Prostate gland (tissue), 2 donors: ENCODE results near the gene JPH4.

Experiments
- POLR2A ChIP-seq: fragments of 450-650 bp; IDR thresholded peaks from one replicate; pipeline ENCODE4 v1.6.1; 2016; ENCODE audit warnings: antibody characterized with exemption, mild to moderate bottlenecking
- POLR2AphosphoS5 ChIP-seq: sonication (generic); formaldehyde crosslinking; IDR thresholded peaks from one replicate; pipeline ENCODE4 v1.6.1; 2017; ENCODE audit warnings: antibody characterized with exemption
- TF ChIP-seq, protein P1 (sequence below), 4 experiments: fragments of 200-600 bp in 2 of 4; fragments of 450-650 bp in 2 of 4; sonication (generic) in 2 of 4; IDR thresholded peaks; 1 replicate in 3 of 4; 2 replicates in 1 of 4; pipeline ENCODE4 v1.5.1; 2016 to 2019; ENCODE audit warnings: antibody characterized with exemption in 4 of 4, mild to moderate bottlenecking in 2 of 4, moderate library complexity in 2 of 4

DNA sequence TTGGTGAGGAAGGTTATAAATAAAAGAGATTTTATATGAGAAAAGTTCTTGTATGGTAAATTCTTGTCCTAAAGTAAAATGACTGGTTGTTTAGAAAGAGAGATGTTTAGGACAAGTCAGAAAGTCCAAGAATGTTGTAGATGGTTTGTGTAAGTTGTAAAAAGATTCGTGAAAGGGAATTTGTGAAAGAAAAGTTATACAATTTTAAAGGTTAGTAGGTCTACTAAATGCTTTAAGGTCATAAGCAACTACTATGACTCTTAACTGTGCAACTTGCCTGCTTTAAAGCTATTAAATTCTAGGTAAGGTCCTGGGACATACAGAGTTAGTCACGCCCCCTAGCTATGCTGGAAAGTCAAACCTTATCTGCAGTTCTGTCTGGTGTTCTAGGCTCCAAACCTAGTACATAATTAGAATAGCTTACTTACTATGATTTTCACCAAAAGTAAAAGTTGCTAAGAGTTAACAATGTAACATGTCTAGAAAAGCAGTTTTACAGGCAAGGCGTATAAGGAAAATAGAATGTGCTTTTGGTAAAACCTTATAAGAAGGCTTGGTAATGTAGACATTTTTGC is 46.3 kb upstream of the JPH4 start:
- TF ChIP-seq POLR2A = no peak
- TF ChIP-seq, protein P1, sequence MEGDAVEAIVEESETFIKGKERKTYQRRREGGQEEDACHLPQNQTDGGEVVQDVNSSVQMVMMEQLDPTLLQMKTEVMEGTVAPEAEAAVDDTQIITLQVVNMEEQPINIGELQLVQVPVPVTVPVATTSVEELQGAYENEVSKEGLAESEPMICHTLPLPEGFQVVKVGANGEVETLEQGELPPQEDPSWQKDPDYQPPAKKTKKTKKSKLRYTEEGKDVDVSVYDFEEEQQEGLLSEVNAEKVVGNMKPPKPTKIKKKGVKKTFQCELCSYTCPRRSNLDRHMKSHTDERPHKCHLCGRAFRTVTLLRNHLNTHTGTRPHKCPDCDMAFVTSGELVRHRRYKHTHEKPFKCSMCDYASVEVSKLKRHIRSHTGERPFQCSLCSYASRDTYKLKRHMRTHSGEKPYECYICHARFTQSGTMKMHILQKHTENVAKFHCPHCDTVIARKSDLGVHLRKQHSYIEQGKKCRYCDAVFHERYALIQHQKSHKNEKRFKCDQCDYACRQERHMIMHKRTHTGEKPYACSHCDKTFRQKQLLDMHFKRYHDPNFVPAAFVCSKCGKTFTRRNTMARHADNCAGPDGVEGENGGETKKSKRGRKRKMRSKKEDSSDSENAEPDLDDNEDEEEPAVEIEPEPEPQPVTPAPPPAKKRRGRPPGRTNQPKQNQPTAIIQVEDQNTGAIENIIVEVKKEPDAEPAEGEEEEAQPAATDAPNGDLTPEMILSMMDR (IDR thresholded peaks at IDR 0.05) = no peak
- TF ChIP-seq POLR2AphosphoS5 = no peak
